Activated naive CD4-positive, alpha-beta T cell treated with anti-CD3 and anti-CD28 coated beads, Interleukin-2, amount 50 U/mL, for 72 hours (primary cell): ENCODE results near the gene TNNT3. TPM values are rescaled to one million over a fixed set of nuclear protein-coding genes. Genes with fewer than 3 reads are reported as not detected.
"Not testable (repeated sequence)": the region's sequence is repeated elsewhere in the genome, so short reads cannot be mapped to it uniquely, and the experiment has no call there.

Source experiments
- ATAC-seq, 2 donors: fragments of 150-1000 bp; cut with Tn5 transposase; 2 replicates each; pipeline ENCODE4 v1.10.0; 2021; ENCODE audit warnings: mild to moderate bottlenecking in 2 of 2, moderate library complexity in 2 of 2
- DNase-seq, 2 donors: peaks; one replicate each; pipeline ENCODE4 v3.0.0; 2021 to 2022; ENCODE audit warnings: low spot score in 2 of 2
- H3K27ac Mint-ChIP-seq, 2 donors: one replicate each; pipeline ENCODE4 v1.8.0; 2022; ENCODE audit warnings: mild to moderate bottlenecking in 2 of 2, mixed read lengths in 2 of 2
- H3K36me3 Mint-ChIP-seq, 2 donors: one replicate each; pipeline ENCODE4 v1.8.0; 2022; ENCODE audit warnings: mixed read lengths in 2 of 2
- H3K9me3 Mint-ChIP-seq, 2 donors: one replicate each; pipeline ENCODE4 v1.8.0; 2022; ENCODE audit warnings: mixed read lengths in 2 of 2
- total RNA-seq, 2 donors: library from RNA; stranded (reverse); gene quantifications; one replicate each; pipeline ENCODE4 v1.2.3, GENCODE V29; 2022

The TNNT3 gene
- total RNA-seq, 2 donors from 2014 or later, result 10.3 to 12.9 TPM

- no peaks in the 10 kb centered on the region for H3K36me3 Mint-ChIP-seq
- ATAC-seq, result no peak
- H3K27ac Mint-ChIP-seq, result peak overlapping the region in 1 of 2 donors; percentile 51
- no peaks in the 10 kb centered on the region for H3K9me3 Mint-ChIP-seq
- peak in 1 of 2 donors; percentile 5 for DNase-seq
These were observed 40.1 kb upstream of the TNNT3 start for GRCh38 chr11:1879342-1879940.

GRCh38 chr11:1879941-1880720, 39.4 kb upstream of the TNNT3 start:
- Mint-ChIP-seq H3K9me3 (no peaks in the 10 kb centered on the region), H3K36me3 (no peaks in the 10 kb centered on the region), H3K27ac (peak overlapping the region in 1 of 2 donors; percentile 51)
- ATAC-seq, result no peak
- peak; percentile 2 to 55 for DNase-seq

DNA sequence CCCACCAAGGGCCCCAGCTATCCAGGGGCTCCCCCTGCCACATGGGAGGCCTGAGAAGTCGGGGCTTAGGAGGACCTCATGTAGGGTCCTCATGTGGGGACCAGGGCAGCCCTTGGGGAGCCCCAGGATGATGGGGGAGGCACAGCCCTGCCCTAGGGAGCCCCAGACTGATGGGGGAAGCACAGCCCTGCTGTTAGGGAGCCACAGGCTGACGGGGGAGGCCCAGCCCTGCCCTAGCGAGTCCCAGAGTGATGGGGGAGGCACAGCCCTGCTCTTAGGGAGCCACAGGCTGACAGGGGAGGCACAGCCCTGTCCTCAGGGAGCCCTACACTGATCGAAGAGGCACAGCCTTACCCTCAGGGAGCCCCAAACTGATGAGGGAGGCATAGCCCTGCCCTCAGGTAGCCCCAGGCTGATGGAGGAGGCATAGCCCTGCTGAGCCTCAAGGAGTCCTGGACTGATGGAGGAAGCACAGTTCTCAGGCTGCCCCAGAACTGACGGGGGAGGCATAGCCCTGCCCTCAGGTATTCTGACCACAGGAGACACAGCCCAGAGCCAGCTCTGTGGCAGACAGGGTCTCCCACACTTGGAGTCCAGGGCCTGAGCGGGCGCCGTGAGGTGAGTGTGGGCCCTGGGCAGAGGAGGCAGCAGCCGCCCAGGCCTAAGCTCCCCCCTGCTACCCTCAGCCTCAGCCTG, 38.6 kb upstream of the TNNT3 start:
- DNase-seq (peak; percentile 9 to 53), ATAC-seq (peak in 1 of 2 donors; percentile 2)
- Mint-ChIP-seq H3K27ac (peak overlapping the region in 1 of 2 donors; percentile 34), H3K36me3 (no peaks in the 10 kb centered on the region), H3K9me3 (no peaks in the 10 kb centered on the region)

DNA sequence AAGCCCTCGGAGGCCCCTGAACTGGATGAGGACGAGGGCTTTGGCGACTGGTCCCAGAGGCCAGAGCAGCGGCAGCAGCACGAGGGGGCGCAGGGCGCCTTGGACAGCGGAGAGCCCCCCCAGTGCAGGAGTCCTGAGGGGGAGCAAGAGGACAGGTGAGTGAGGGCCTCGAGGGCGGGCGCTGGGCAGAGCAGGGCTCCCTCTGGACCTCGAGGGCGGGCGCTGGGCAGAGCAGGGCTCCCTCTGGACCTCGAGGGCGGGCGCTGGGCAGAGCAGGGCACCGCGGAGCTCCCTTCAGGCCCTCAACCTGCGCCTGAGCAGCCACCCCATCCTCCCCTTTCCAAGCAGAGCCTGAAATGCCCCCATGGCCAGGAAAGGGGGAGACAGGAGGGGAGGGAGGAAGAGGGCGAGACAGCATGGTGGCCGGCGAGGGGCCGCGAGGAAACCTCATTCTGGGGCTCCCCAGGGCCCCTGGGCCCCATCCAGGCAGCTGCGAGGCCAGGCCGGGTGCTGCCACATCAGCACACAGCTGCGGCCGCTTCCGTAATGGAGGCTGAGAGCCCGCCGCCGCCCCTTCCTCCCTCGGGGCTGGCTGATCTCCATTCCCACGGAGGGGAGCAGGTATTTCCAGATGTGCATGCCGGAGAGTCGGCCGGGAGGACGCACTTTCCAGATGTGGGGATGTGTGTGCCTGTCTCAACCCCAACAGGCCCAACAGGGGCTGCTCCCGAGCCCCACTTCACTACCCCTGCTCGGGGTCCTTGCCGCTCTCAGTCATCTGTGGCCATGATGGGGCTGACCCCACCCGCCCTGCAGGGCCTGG, 37.9 kb upstream of the TNNT3 start:
- ATAC-seq (peak; percentile 21 to 30), DNase-seq (peak; percentile 12 to 56)
- no peaks in the 10 kb centered on the region for H3K36me3 Mint-ChIP-seq
- H3K9me3 Mint-ChIP-seq, result no peaks in the 10 kb centered on the region
- H3K27ac Mint-ChIP-seq, result peak overlapping the region in 1 of 2 donors; percentile 34

- ATAC-seq (peak; percentile 87 to 94), DNase-seq (peak; percentile 80 to 91)
- H3K9me3 Mint-ChIP-seq, result no peaks in the 10 kb centered on the region
- H3K27ac Mint-ChIP-seq, result no peak overlapping the region
- no peaks in the 10 kb centered on the region for H3K36me3 Mint-ChIP-seq
These were observed 37.0 kb upstream of the TNNT3 start for GRCh38 chr11:1882265-1883238.

DNA sequence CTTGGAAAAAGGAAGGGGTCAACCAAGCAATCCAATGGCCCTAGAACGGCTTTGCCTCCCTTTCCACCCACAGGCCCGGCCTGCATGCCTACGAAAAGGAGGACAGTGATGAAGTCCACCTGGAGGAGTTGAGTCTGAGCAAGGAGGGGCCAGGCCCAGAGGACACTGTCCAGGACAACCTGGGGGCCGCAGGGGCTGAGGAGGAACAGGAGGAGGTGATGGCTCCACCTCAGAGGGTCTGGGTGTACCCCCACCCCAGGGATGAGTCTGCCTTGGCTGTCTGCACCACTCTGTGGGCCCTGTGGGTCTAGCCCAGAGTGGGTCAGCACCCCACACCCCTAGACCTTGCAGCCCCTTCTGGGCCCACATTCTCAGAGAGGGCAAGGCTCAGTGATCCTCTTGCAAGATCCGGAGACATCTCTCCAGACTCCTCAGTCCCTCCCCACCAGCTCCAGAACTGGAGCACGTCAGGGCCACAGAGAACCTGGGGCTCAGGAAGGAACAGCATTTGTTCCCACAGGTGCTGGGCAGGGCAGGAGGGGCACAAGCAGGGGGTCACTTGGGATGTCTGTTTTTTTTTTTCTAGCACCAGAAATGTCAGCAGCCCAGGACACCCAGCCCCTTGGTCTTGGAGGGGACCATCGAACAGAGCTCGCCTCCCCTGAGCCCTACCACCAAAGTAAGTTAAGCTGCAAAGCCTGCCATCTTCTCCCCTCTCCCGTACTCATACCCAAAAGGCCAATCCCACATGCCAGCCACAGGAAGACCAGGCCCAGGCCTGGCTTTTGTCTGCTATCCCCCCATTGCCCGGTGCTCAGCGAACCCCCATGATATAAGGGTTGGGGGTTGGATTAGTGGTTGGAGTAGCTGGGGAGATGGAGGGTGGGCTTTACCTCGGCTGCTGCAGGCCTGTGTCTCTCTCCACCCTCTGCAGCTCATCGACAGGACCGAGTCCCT, 35.9 kb upstream of the TNNT3 start:
- DNase-seq (peak in 1 of 2 donors; percentile 53), ATAC-seq (no peak)
- Mint-ChIP-seq H3K27ac (no peak overlapping the region), H3K36me3 (peaks cover 0 to 5% of the 10 kb centered on the region in 2 donors), H3K9me3 (no peaks in the 10 kb centered on the region)

DNA sequence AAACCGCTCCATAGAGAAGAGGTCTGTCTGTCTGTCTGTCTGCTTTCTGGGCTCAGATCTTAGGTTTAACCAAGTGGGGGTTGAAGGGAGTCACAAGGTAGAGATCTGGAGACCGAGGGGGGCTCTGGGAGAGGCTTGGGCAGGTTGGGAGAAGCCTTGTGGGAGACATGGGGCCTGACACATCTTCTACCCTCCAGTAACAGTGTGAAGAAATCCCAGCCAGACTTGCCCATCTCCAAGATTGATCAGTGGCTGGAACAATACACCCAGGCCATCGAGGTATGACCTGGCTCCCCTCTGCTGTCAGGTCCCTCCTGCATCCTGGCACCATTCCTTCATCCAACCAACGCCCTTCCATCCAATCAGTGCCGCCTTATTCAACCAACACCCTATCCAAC, 35.2 kb upstream of the TNNT3 start:
- Mint-ChIP-seq H3K27ac (no peak overlapping the region), H3K36me3 (peaks cover 0 to 9% of the 10 kb centered on the region in 2 donors), H3K9me3 (no peaks in the 10 kb centered on the region)
- DNase-seq (no peak), ATAC-seq (no peak)

- H3K27ac Mint-ChIP-seq, ATAC-seq, DNase-seq, H3K36me3 Mint-ChIP-seq, H3K9me3 Mint-ChIP-seq: not testable (repeated sequence)
These were observed 33.0 kb upstream of the TNNT3 start for GRCh38 chr11:1886551-1886950.

DNA sequence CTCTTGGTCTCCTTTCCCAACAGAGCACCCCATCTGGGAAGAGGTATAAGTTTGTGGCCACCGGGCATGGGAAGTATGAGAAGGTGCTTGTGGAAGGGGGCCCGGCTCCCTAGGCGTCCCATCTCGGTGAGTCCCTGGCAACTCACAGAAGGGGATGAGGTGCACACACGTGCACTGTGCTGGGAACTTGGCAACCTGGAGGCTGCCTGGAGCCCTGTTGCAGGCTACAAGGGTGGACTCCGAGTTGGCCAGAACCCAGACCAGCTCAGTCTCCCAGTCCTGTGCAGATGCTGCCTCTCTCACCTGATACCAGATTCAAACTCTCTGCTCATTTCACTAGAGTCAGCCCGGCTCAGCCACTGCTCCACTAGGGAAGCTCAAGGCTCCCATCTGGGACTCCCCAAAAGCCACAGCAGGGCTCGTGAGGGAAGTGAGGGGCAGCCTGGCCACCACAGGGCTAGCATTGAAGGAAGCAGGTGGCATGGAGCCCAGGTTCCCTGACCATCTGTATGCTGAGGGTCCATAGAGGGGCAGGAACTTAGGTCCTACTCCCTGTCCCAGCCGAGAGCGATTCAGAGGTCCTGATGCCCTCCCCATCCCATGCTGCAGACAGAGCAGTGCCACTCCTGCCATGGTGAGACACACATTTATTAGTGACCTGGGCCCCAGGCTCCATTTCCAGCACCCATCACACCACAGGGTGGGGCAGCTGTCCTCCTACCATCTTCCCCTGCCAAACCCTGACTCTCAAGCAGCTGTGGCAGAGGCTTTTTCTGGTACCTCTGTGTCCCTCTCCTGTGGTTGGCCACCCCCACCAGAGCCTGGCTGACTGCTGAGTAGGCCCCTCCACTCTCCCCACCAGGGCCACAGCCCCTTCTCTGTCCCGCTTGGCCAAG, 31.8 kb upstream of the TNNT3 start:
- Mint-ChIP-seq H3K27ac (peak overlapping the region; percentile 4 to 81), H3K36me3 (peaks cover 0 to 9% of the 10 kb centered on the region in 2 donors), H3K9me3 (peaks cover 0 to 5% of the 10 kb centered on the region in 2 donors)
- ATAC-seq (no peak), DNase-seq (no peak)

- H3K9me3 Mint-ChIP-seq, result peaks cover 4 to 7% of the 10 kb centered on the region in 2 donors
- peak in 1 of 2 donors; percentile 54 for DNase-seq
- H3K27ac Mint-ChIP-seq, result peak overlapping the region; percentile 63 to 81
These were observed 31.2 kb upstream of the TNNT3 start for GRCh38 chr11:1888347-1888753.

GRCh38 chr11:1888811-1889210, 30.7 kb upstream of the TNNT3 start:
- DNase-seq (no peak), ATAC-seq (peak in 1 of 2 donors; percentile 3)
- H3K36me3 Mint-ChIP-seq, result peaks cover 0 to 9% of the 10 kb centered on the region in 2 donors
- peaks cover 7 to 8% of the 10 kb centered on the region in 2 donors for H3K9me3 Mint-ChIP-seq
- peak overlapping the region; percentile 63 to 81 for H3K27ac Mint-ChIP-seq

More at GRCh38 chr11:1888347-1888753, 31.2 kb upstream of the TNNT3 start:
- no peak for ATAC-seq
- peaks cover 0 to 9% of the 10 kb centered on the region in 2 donors for H3K36me3 Mint-ChIP-seq

DNA sequence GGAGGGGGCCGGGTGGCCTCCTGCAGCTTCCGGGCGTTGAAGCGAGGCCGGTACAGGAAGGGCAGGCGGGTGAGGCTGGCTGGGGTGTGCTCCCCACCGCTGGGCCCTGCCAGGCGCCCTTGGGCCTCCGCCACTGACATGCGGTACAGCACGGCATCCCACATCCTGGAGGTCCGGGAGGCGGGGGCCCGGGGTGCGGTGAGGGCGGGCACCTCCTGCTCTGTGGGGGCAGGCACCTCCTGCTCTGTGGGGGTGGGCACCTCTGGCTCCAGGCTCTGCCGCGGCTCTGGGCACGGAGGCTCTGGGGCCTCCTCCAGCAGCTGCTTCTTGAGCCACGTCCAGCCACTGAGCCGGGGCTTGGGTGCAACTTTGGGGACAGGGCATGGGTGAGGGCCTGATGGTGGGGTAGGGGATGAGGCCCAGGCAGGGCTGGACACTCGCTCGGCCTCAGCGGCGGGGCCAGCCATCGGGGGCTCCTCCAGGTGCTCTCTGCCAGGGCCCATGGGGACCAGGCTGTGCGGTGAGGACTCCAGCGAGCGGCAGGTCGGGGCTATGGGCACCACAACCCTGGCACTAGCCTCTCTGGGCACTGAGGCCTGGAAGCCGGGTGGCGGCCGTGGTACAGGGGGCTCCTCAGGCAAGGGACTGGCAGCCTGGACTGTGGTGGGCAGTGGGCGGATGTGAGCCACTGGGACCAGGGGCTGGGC, 30.1 kb upstream of the TNNT3 start:
- H3K36me3 Mint-ChIP-seq, result peaks cover 0 to 9% of the 10 kb centered on the region in 2 donors
- peak overlapping the region; percentile 63 to 81 for H3K27ac Mint-ChIP-seq
- peaks cover 7 to 8% of the 10 kb centered on the region in 2 donors for H3K9me3 Mint-ChIP-seq
- DNase-seq, result peak; percentile 68 to 78
- ATAC-seq, result peak; percentile 78 to 84
